CD4-positive, alpha-beta T cell treated with Interleukin-4 for 1 hour (primary cell): ENCODE measurements around the gene CERS6.
A peak's percentile ranks its signal among the peaks of the same experiment; 100 is the strongest.
"Not testable (repeated sequence)": the region's sequence is repeated elsewhere in the genome, so short reads cannot be mapped to it uniquely, and the experiment has no call there.

ENCODE experiments used
- DNase-seq, 2 donors: peaks; one replicate each; pipeline ENCODE4 v3.0.0-alpha.2; 2020 to 2022

The CERS6 gene, protein sequence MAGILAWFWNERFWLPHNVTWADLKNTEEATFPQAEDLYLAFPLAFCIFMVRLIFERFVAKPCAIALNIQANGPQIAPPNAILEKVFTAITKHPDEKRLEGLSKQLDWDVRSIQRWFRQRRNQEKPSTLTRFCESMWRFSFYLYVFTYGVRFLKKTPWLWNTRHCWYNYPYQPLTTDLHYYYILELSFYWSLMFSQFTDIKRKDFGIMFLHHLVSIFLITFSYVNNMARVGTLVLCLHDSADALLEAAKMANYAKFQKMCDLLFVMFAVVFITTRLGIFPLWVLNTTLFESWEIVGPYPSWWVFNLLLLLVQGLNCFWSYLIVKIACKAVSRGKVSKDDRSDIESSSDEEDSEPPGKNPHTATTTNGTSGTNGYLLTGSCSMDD

DNA sequence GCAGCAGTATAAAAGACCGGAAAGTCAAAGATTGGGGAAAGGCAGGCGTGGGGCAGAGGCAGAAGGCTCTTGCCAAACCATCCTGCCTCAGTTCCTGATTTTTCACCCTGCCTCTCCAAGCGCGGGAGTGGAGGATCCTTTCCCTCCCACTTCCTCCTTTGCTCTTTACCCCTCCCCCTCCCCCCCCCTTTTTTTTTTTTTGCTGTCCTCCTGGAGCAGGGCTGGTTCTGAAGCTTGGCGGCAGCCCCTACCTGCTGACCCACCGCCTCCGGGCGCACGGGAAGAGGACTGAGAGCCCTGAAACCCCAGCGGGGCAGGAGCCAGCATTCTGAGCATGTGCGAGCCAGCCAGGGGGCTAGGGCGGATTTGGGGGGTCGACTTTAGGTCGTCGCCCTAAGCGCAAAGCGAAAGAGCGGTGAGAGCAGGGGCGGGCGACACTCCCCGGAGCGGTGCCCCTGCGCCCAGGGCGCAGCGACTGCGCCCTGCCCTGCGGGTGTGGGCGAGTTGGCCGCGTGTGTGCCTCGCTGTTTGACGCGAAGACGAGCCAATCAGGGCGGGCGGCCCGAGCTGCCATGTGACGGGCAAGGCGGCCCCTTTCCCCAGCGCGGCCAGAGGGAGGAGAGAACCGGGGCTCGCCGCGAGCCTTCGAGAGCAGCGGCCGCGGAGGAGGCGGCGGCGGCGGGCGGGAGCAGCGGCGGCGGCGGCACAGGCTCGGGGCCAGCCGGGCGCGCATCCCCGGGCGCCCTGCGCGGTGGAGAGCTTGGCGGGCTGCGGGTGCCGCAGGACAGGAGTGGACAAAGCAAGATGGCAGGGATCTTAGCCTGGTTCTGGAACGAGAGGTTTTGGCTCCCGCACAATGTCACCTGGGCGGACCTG is at the start of gene CERS6:
Gene CERS6, plus strand, starts transcription at position 628 of the 876 bp plus-strand sequence. Its CDS starts 177 bp downstream, at position 805.
- DNase-seq: peak; percentile 76 to 87

DNA sequence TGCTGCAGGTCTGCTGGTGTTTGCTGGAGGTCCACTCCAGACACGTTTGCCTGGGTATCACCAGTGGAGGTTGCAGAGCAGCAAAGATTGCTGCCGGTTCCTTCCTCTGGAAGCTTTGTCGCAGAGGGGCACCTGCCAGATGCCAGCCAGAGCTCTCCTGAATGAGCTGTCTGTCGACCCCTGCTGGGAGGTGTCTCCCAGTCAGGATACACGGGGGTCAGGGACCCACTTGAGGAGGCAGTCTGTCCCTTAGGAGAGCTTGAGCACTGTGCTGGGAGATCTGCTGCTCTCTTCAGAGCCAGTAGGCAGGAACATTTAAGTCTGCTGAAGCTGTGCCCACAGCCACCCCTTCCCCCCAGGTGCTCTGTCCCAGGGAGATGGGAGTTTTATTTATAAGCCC is 43.8 kb upstream of the CERS6 start:
- DNase-seq: not testable (repeated sequence)

DNA sequence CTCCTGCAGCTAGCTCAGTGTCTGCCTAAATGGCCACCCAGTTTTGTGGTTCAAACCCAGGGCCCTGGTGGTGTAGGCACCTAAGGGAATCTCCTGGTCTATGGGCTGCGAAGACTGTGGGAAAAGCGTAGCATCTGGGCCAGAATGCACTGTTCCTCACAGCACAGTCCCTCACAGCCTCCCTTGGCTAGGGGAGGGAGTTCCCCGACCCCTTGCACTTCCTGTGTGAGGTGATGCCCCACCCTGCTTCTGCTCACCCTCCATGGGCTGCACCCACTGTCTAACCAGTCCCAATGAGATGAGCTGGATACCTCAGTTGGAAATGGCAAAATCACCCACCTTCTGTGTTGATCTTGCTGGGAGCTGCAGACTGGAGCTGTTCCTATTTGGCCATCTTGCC is 43.0 kb upstream of the CERS6 start:
- peak in 1 of 2 donors; percentile 2 for DNase-seq

DNA sequence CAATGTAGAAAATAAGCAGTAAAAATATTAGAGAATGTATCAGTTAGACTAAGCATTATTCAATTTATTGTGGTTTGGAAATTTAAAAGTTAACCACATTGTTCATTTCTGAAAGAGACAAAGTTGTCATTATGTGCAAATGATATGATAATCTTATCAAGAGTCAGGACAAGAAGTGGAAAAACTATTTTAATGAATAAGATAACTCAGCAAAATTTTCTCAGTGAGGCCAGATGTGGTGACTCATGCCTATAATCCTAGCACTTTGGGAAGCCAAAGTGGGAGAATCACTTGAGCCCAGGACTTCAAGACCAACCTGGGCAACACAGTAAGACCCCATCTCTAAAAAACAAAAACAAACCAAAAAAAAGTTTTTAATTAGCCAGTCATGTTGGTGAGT is 39.5 kb upstream of the CERS6 start:
- DNase-seq: no peak

DNA sequence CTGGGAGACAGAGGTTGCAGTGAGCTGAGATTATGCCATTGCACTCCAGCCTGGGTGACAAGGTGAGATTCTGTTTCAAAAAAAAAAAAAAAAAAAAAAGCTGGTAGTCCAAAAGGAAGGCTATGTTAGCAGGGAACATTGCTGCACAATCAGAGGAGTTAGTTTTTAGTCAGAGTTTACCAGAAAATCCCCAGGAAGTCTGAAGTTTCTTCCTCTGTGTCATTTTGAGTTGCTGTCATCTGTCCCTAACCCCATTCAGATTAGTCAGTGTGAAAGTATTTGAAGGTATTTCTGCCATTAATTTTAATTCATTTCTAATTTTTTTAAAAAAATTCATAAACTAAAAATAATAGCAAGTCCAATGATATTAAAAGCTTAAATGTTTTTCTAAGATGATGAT is 33.5 kb upstream of the CERS6 start:
- DNase-seq: no peak

DNA sequence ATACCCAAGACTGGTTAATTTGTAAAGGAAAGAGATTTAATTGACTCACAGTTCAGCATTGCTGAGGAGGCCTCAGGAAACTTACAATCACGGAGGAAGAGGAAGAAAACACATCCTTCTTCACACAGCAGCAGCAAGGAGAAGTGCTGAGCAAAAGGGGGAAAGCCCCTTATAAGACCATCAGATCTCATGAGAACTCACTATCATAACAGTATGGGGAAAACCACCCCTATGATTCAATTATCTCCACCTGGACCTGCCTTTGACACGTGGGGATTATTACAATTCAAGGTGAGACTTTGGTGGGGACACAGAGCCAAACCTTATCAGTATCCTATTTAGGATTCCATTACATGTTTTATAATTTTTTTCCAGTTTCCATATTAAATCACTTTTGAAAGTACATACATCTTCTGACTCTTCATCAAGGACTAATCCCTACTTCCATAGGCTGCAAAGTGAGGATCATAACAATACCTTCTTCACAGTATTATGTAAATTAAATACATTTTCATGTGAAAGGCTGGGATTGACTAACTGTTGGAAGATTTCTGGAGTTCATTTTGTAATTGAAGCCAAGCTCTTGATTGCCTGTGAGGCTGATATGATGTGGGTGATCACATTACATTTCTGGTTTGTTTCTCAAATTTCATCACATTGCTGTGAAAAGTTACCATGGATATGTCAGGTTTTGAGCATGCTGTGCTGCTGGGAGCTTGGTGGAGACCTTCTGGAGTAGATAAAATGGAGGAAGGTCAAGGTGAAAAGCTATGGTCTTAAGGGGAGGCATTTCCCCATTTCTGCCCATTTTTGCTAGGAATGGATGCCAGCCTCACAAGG is 31.7 kb upstream of the CERS6 start:
- no peak for DNase-seq

DNA sequence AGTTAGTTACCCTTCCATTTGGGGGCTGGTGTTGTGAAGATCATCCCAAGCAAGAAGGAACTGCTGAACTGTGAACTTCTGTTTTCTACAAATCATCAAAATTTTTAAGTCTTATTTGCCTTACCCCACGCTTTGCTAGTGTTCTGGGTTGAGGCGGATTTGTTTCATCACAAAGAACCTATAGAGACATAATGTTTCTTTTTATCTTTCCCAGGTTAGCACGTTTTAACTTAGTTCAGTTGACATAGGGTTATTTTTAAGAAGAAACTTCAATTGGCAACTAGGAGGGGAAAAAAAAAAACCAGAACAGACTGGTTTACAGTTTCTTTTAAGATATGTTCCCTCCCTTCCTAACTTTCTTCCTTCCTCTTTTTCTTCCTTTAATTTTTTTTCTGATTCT is 31.1 kb upstream of the CERS6 start:
- DNase-seq: no peak

DNA sequence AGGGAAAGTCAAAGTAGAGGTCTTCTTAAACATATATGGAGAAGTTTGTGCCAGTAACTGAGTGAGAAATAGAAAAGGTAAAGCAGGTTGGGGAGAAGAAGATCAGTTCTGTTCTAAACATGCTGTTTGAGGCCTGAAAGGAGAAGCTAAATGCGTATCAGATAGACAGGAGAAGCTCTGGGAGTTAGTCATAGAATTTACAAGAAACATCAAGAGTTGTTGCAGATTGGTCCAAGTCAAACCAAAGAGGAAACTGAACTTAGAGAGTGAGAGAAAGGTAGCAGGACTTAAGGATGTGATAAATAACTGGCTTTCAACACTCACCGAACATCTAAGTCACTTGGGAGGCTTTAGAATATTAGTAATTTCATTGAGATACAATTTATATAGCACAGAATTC is 29.2 kb upstream of the CERS6 start:
- no peak for DNase-seq

DNA sequence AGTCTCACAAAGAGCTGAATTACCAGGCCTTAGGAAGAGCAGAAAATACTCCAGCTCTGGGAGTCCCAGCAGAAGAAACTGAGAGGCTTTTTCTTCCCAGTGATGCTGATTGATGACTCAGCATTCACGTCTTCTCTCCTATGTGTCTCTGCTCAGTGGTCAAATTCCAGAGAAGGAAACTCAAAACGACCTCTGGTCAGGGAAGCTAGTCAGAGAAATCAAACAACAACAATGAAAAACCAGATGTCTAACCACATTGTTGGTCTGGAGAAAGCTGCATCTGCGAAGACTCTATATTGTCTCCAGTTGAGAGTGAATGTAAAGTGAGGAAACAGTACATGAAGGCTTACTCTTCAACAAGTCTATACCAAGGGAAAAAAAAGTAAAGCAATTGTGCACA is 28.6 kb upstream of the CERS6 start:
- DNase-seq: no peak

DNA sequence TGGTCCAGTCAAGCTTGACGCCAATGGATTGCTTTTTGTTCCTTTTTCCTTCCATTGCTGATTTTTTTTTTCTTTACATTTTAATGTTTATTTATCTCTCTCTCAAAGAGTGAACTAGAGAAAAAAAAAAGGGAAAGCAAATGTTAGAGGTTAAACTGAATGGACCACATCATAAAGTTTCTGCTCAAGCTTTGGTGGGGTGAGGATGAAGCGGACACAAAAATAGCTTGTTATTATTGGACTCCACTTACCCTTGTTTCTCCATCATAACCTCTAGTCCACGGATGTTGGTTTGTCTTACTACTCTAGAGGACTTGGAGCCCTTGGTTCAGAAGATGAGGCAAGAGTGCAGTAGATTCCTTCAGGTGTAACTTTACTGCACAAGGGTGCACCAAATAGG is 27.6 kb upstream of the CERS6 start:
- DNase-seq: no peak

DNA sequence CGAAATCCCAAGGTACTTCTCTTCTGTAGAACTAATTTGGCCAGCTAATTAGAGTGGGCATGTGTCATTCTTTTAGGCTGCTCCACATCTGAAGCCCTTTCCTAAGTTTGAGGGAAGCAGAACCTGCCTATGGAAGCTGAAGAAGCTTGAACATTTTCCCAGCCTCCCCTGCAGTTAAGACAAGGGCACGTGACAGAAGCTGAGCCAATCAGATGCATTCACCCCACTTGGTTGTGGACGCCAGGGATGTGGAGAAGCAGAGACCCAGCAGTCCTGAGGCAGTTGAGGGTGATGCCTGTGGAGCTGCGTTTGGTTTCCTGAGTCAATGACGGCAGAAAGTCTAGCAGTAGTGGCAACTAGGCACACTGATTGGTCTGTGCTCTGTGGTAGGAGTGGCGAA is 26.1 kb upstream of the CERS6 start:
- no peak for DNase-seq

DNA sequence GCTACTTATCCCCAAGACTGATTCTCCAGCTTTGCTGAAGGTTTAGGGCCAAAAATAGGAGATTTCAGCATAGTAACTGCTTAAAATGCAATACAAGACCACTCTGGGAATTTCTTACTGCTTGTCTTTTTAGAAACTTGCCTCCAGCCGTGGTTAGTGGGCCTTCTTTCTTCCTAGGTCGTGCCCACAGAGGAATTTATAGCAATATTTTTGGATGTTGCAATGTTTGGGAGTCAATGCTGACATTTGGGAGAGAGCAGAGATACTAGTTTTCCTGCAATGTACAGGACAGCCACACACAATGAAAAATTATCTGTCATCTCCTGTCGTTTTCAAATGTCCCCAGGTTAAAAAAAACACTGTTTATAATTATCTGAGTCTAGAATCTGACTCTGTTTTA is 25.6 kb upstream of the CERS6 start:
- no peak for DNase-seq

DNA sequence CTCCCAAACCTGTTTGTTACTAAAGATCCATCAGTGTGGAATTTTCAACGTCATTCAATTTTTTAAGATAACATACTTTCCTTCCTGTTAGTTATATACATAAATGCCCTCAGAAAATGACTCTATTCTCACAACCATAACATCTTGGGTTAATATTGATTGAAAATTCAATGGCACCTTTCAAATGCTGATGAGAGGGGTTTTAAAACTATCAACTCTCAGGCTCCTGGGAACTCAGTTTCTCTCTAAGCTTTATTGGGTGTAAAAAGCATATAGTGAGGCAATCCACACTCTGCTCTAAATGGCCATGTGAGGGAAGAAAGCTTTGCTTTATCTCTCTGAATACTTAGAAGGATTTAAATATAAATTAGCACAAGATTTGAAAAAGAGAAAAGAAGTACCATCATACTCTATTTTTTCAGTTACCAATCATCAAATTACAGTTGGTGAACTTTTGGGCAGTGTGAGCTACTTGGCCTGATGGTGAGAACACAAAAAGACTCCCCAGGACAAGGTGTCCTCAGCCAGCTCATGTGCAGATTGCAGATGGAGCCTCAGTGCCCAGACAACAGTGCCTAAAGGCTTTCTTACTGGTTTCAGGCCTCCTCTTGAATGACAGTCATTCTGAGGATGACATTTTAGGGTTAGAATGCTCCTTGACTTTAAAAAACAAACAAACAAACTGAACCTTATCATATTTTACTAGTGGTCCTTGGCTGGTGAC is 24.6 kb upstream of the CERS6 start:
- DNase-seq: no peak

DNA sequence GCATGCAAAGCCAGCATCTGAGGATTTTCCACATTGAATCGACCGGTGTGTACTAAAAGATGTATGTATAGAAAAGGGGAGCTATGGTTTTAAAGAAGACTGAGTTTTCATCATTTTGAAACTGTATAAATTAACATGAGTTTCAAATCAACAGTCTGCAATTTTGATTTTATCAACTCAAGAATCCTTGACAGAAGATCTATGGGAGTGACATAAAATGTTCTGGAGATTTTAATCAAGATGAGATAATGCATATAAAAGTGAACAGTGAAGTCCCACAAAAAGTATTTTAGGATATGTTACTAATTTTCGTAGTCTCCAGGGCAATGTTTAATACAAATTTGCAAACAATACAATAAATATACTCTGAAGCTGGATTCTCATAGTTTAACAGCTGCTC is 24.0 kb upstream of the CERS6 start:
- DNase-seq: no peak

DNA sequence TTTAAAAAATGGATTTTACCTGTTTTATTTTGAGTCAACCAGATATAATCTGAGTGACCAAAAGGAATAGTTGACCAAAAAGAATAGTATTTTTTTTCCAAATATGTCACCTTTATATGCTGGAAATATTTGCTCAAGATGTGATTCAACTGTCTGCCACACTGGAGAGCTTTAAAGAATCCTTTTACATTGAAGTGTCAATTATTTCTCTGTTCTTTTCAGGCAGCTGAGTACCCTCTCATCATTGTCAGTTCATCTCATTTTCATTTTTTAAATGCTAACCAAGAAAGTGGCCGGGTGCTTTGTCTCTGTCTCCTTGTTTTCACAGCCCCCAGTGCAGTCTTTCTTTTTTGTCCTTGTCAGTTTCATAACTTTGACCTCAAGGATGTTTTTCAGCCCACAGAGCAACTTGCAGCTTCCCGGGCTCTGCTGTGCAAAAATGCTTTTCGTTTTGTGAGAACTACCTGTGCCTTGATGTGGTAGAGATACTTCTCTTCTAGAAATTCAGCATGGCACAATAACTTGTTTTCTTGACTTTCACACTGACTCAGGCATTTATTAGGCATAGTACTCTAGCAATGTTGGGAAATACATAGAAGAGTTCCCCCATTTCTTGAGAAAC is 23.4 kb upstream of the CERS6 start:
- DNase-seq: peak in 1 of 2 donors; percentile 32

DNA sequence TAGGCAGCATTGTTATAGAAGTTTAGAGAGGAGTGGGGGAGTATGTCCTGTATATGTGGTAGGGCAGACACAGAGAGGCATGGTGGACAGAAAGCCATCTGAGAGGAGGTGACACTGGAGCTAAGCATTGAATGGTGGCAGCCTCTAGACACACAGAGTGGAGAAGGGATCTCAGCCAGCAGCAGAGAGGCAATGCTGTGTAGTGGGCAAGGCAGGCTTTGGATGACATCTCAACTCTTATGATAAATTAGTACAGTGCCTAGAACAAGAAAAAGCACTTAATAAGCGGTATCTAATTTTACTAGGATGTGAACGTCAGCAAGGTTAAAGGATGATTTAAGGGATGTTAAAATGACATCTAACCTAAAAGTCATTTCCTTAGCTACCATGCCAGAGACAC is 22.5 kb upstream of the CERS6 start:
- DNase-seq: no peak

DNA sequence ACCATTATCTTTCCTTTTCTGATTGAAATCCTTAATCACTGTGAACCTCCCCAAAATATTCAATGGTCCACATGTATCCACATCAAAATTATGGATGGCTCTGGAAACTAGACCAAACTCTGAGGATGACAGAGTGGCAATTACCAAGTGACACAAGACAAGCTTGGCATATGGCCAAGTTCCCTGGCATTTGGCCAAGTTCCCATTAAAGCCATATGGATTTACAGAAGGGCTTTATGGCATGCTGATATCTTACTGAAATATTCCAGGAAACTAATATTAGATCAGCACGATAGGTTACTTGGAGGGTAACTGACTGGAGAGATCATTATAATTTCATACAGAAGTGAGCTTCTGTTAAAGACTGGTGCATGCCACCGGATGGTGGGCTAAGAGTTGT is 21.9 kb upstream of the CERS6 start:
- no peak for DNase-seq

DNA sequence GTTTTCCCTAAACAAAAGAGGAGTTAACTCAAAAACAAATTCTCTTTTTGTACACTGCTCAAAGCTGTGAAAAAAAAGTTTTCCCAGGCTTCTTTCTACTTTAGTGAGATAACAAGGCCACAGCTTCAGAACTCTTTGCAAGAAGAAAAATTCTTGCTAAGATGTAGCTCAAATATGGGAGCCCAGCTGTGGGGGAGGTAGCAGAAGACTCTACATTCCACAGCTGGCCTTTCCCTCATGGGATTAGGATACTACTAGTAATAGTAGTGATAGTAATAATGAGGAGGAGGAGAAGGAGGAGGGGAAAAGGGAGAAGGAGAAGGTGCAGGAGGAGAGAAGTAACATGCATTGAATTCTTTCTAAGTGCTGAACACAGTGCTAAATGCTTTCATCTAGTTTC is 19.2 kb upstream of the CERS6 start:
- DNase-seq: no peak

DNA sequence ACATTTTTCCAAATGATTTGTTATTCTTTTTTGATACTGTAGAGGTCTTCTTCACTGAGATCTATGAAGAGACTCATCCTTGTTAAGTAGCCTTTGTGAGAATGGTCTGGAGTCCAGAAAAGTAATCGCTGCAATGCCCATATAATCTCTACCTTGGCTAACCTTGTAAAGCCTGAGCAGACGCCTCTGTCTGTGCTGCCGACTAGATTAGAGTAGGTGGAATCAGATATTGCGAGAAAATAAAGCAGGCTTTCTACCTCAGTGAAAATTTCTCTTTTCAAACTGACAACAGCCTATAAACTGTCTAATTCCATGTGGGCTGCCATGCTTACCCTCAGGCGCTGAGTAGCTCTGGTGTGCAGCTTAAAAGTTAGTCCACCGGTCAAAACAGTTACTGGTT is 17.5 kb upstream of the CERS6 start:
- DNase-seq: no peak

DNA sequence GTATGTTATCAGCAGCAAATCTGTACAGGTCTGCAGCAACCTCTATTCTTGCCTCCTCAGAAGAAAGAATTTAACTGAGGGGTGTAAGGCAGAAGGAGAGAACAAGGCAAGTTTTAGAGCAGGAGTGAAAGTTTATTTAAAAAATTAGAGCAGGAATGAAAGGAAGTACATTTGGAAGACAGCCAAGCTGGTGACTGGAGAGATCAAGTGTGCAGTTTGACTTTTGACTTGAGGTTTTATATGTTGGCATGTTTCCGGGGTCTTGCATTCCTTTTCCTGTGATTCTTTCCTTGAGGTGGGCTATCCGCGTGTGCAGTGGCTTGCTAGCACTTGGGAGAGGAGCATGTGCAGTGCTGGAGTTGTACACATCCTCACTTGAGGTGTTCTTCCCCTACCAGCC is 16.5 kb upstream of the CERS6 start:
- no peak for DNase-seq

DNA sequence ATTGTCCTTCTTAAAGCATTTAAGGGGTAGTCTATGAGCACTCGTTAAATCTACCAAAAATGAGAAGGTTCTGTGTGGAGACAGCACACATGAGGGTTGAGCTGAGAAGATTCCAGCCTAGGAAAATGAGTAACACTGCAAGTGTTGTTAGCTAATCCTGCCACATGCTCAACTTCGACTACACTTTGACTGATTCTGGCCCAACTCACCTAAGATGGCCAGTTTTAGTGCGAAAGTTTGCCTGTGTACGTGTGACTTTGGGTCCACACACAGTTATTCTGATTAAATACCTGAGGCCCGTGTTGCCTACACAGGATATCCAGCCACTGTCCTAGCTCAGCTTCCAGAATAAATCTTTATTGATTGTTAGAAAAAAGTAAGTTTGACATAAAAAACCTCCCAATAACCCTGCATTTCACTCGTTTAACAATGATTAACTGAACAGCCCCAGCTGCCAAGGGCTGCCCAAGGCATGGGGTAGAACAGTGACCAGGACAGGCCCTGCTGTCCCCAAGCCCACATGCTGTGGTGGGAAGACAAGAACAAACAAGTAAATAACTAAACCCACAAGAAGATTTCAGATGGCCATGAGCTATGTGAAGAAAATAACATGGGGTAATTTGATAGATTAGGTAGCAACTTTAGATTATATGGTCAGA is 14.7 kb upstream of the CERS6 start:
- no peak for DNase-seq

DNA sequence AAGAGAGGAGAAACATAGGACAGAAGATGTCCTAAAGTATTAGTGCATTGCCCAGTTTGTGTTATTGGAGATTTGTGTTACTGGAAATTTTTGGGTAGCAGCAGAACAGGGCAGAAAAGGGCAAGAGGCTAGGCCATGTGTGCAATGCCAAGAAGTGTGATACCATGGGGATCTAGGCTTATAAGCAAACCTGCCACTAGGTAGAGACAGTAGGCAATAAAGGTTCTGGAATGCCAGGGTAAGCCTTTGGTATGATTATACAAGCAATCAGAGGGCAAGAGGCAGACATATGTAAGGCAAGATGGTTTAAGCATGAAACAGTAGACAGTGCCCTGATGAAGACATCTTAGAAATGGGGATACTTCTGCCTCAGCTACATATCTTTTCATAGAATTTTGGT is 12.3 kb upstream of the CERS6 start:
- DNase-seq: no peak
